Measurements from ENCODE around the gene LCE1F. TPM values are rescaled to one million over a fixed set of nuclear protein-coding genes. Genes with fewer than 3 reads are reported as not detected.

LCE1F gene
- total RNA-seq, 2 experiments from 2014 or later = not detected

GRCh38 chr1:152758636-152759035 is 16.3 kb upstream of the LCE1F start:
- peaks cover 7% of the 10 kb centered on the region in 2 experiments for H3K27me3 ChIP-seq (ENCODE audit: control insufficient read depth in 1 of 2, insufficient read depth in 2 of 2, low read length in 2 of 2)
- peaks cover 0 to 6% of the 10 kb centered on the region in 2 experiments for H3K9me3 ChIP-seq (ENCODE audit: control insufficient read depth in 1 of 2, insufficient read depth in 1 of 2, low read length in 2 of 2)
- Mint-ChIP-seq H3K9me3 (no peaks in the 10 kb centered on the region), H3K27me3 (peaks cover 48% of the 10 kb centered on the region), H3K4me1 (ENCODE audit: low read depth) (no peaks in the 10 kb centered on the region), H3K4me3 (no peak overlapping the region), H3K36me3 (ENCODE audit: low read depth) (no peaks in the 10 kb centered on the region), H3K27ac (no peak overlapping the region)
- DNase-seq = no peak
- ATAC-seq (ENCODE audit: poor library complexity) = no peak
- CTCF ChIA-PET = no interaction called here
- H3K4me3 ChIP-seq (ENCODE audit: low read length) = no peak overlapping the region
- POLR2A ChIA-PET = no interaction called here
- no peak for TF ChIP-seq CTCF (IDR thresholded peaks at IDR 0.05)
- H3K27ac ChIP-seq (ENCODE audit: low read depth in 1 of 2, low read length in 2 of 2) = no peak overlapping the region
- H3K4me1 ChIP-seq (ENCODE audit: insufficient read depth, low read length) = no peaks in the 10 kb centered on the region
- intact Hi-C loops (cut with DNase I, micrococcal nuclease) = no loop called here
- no peaks in the 10 kb centered on the region for H3K36me3 ChIP-seq (ENCODE audit: insufficient read depth, low read length)

GRCh38 chr1:152759453-152760173 is 15.3 kb upstream of the LCE1F start:
- intact Hi-C loops (cut with DNase I, micrococcal nuclease) = no loop called here

GRCh38 chr1:152760551-152761190 is 14.3 kb upstream of the LCE1F start:
- Mint-ChIP-seq H3K36me3 (ENCODE audit: low read depth) (no peaks in the 10 kb centered on the region), H3K27ac (no peak overlapping the region), H3K4me3 (no peak overlapping the region), H3K27me3 (peaks cover 40% of the 10 kb centered on the region), H3K4me1 (ENCODE audit: low read depth) (no peaks in the 10 kb centered on the region), H3K9me3 (no peaks in the 10 kb centered on the region)
- DNase-seq (no peak), ATAC-seq (ENCODE audit: poor library complexity) (no peak)
- intact Hi-C loops (cut with DNase I, micrococcal nuclease) = no loop called here
- POLR2A ChIA-PET = no interaction called here
- Histone ChIP-seq H3K27me3 (ENCODE audit: control insufficient read depth in 1 of 2, insufficient read depth in 2 of 2, low read length in 2 of 2) (peaks cover 7 to 14% of the 10 kb centered on the region in 2 experiments), H3K4me1 (ENCODE audit: insufficient read depth, low read length) (no peaks in the 10 kb centered on the region), H3K27ac (ENCODE audit: low read depth in 1 of 2, low read length in 2 of 2) (no peak overlapping the region), H3K4me3 (ENCODE audit: low read length) (no peak overlapping the region), H3K9me3 (ENCODE audit: control insufficient read depth in 1 of 2, insufficient read depth in 1 of 2, low read length in 2 of 2) (peaks cover 0 to 6% of the 10 kb centered on the region in 2 experiments), H3K36me3 (ENCODE audit: insufficient read depth, low read length) (no peaks in the 10 kb centered on the region)
- CTCF ChIA-PET = no interaction called here
- no peak for TF ChIP-seq CTCF (IDR thresholded peaks at IDR 0.05)

More at GRCh38 chr1:152759453-152760173, 15.3 kb upstream of the LCE1F start:
- no peak for TF ChIP-seq CTCF (IDR thresholded peaks at IDR 0.05)
- Mint-ChIP-seq H3K4me3 (no peak overlapping the region), H3K27me3 (peaks cover 38% of the 10 kb centered on the region), H3K27ac (no peak overlapping the region), H3K9me3 (no peaks in the 10 kb centered on the region), H3K4me1 (ENCODE audit: low read depth) (no peaks in the 10 kb centered on the region), H3K36me3 (ENCODE audit: low read depth) (no peaks in the 10 kb centered on the region)
- no peak overlapping the region for H3K27ac ChIP-seq (ENCODE audit: low read depth in 1 of 2, low read length in 2 of 2)
- H3K27me3 ChIP-seq (ENCODE audit: control insufficient read depth in 1 of 2, insufficient read depth in 2 of 2, low read length in 2 of 2) = peaks cover 7 to 10% of the 10 kb centered on the region in 2 experiments
- ChIA-PET CTCF (no interaction called here), POLR2A (no interaction called here)
- H3K4me3 ChIP-seq (ENCODE audit: low read length) = no peak overlapping the region
- ATAC-seq (ENCODE audit: poor library complexity) (no peak), DNase-seq (no peak)
- H3K9me3 ChIP-seq (ENCODE audit: control insufficient read depth in 1 of 2, insufficient read depth in 1 of 2, low read length in 2 of 2) = peaks cover 0 to 6% of the 10 kb centered on the region in 2 experiments
- H3K36me3 ChIP-seq (ENCODE audit: insufficient read depth, low read length) = no peaks in the 10 kb centered on the region
- no peaks in the 10 kb centered on the region for H3K4me1 ChIP-seq (ENCODE audit: insufficient read depth, low read length)

All from CD4-positive, alpha-beta T cell (primary cell).